CD4-positive, alpha-beta T cell (primary cell): Measurements from ENCODE around the gene TERC. TPM values are rescaled to one million over a fixed set of nuclear protein-coding genes. Genes with fewer than 3 reads are reported as not detected.

Experiments used
- ATAC-seq: fragments of 200-7000 bp; cut with Tn5 transposase; one replicate; pipeline ENCODE4 v1.10.0; 2022; ENCODE audit warnings: mild to moderate bottlenecking; ENCODE audit not compliant: poor library complexity
- CTCF ChIA-PET: fragments of 350-600 bp; sonication (Branson Sonifier 250); formaldehyde crosslinking; loops from one replicate; lab custom pipeline; 2021; ENCODE audit warnings: antibody characterized with exemption, inconsistent platforms; lab: Charles Lee
- POLR2A ChIA-PET: fragments of 350-600 bp; sonication (Branson Sonifier 250); formaldehyde crosslinking; loops from one replicate; lab custom pipeline; 2021; ENCODE audit warnings: antibody characterized with exemption, inconsistent platforms; lab: Charles Lee
- DNase-seq, 14 experiments: peaks; one replicate each; pipeline ENCODE4 v3.0.0-alpha.2; 2013 to 2020; ENCODE audit warnings: mixed read lengths in 2 of 14
- H3K27ac ChIP-seq, 2 donors: one replicate each; pipeline versions ENCODE4 v1.5.1 to v1.7.0; 2013; ENCODE audit warnings: low read length in 2 of 2, low read depth in 1 of 2, mild to moderate bottlenecking in 1 of 2
- H3K27me3 ChIP-seq, 2 experiments: 1 replicate in 1 of 2; 2 replicates in 1 of 2; pipeline versions ENCODE4 v1.6.1 to v1.7.0; 2013; ENCODE audit warnings: low read length in 2 of 2, control low read depth in 1 of 2, mild to moderate bottlenecking in 1 of 2, moderate library complexity in 1 of 2; ENCODE audit not compliant: insufficient read depth in 2 of 2, control insufficient read depth in 1 of 2
- H3K36me3 ChIP-seq: one replicate; pipeline ENCODE4 v1.6.1; 2013; ENCODE audit warnings: low read length, control low read depth; ENCODE audit not compliant: insufficient read depth
- H3K4me1 ChIP-seq: one replicate; pipeline ENCODE4 v1.6.1; 2013; ENCODE audit warnings: low read length, control low read depth; ENCODE audit not compliant: insufficient read depth
- H3K4me3 ChIP-seq: one replicate; pipeline ENCODE4 v1.5.1; 2013; ENCODE audit warnings: mild to moderate bottlenecking, low read length, moderate library complexity
- H3K9me3 ChIP-seq, 2 experiments: 1 replicate in 1 of 2; 2 replicates in 1 of 2; pipeline versions ENCODE4 v1.6.1 to v1.7.0; 2013; ENCODE audit warnings: low read length in 2 of 2, mild to moderate bottlenecking in 2 of 2, control low read depth in 1 of 2, moderate library complexity in 1 of 2; ENCODE audit not compliant: control insufficient read depth in 1 of 2, insufficient read depth in 1 of 2
- H3K27ac Mint-ChIP-seq: one replicate; pipeline ENCODE4 v1.8.0; 2020; ENCODE audit warnings: mixed read lengths
- H3K27me3 Mint-ChIP-seq: one replicate; pipeline ENCODE4 v1.8.0; 2021; ENCODE audit warnings: mixed read lengths
- H3K36me3 Mint-ChIP-seq: one replicate; pipeline ENCODE4 v1.8.0; 2021; ENCODE audit warnings: low read depth, mixed read lengths
- H3K4me1 Mint-ChIP-seq: one replicate; pipeline ENCODE4 v1.8.0; 2021; ENCODE audit warnings: low read depth, mixed read lengths
- H3K4me3 Mint-ChIP-seq: one replicate; pipeline ENCODE4 v1.8.0; 2020; ENCODE audit warnings: mild to moderate bottlenecking, mixed read lengths
- H3K9me3 Mint-ChIP-seq: one replicate; pipeline ENCODE4 v1.8.0; 2020; ENCODE audit warnings: mixed read lengths
- CTCF ChIP-seq: fragments of 200-600 bp; IDR thresholded peaks from one replicate; pipeline ENCODE4 v1.8.0; 2022; ENCODE audit warnings: antibody characterized with exemption, mild to moderate bottlenecking
- intact Hi-C, 2 experiments: fragments of 100-400 bp; cut with DNase I in 1 of 2; cut with micrococcal nuclease in 1 of 2; formaldehyde crosslinking; loops; one replicate each; pipeline versions ENCODE4 v1.15.1 to v1.9.0; 2023 to 2025; cut with DNase I, micrococcal nuclease
- total RNA-seq, 174 experiments: library from RNA in 2 of 174; stranded (reverse) in 2 of 174; gene quantifications; one replicate each; pipeline ENCODE4 v1.2.3 and lab custom pipeline; 2021 to 2026

TERC gene
- total RNA-seq, 2 experiments from 2014 or later: 9.0 to 10.4 TPM

- Mint-ChIP-seq H3K27ac (no peak overlapping the region), H3K4me1 (peaks cover 4% of the 10 kb centered on the region)
- no peak for TF ChIP-seq CTCF
Measured at GRCh38 chr3:169748670-169749069, 16.2 kb downstream of the TERC start.

GRCh38 chr3:169746924-169747323 is 17.9 kb downstream of the TERC start:
- no peak overlapping the region for H3K27ac Mint-ChIP-seq

More at GRCh38 chr3:169748670-169749069, 16.2 kb downstream of the TERC start:
- H3K4me1 ChIP-seq: no peaks in the 10 kb centered on the region
- ATAC-seq: peak; percentile 62
- ChIA-PET CTCF (no interaction called here), POLR2A (no interaction called here)
- intact Hi-C loops: loop anchor here in 1 of 2 experiments (10.0 kb wide), 2 partner anchors 884 to 1704 kb away; no protein-coding TSS in a partner anchor
- no peaks in the 10 kb centered on the region for H3K9me3 ChIP-seq
- no peak overlapping the region for H3K4me3 ChIP-seq
- no peak for DNase-seq
- no peak overlapping the region for H3K27ac ChIP-seq
- no peaks in the 10 kb centered on the region for H3K9me3 Mint-ChIP-seq
- H3K36me3 Mint-ChIP-seq: no peaks in the 10 kb centered on the region
- peaks cover 33% of the 10 kb centered on the region for H3K27me3 Mint-ChIP-seq
- no peaks in the 10 kb centered on the region for H3K36me3 ChIP-seq
- H3K4me3 Mint-ChIP-seq: no peak overlapping the region
- H3K27me3 ChIP-seq: peaks cover 6 to 9% of the 10 kb centered on the region in 2 experiments

GRCh38 chr3:169744366-169745054 is 20.4 kb downstream of the TERC start:
- Histone ChIP-seq H3K36me3 (no peaks in the 10 kb centered on the region), H3K4me3 (no peak overlapping the region), H3K4me1 (no peaks in the 10 kb centered on the region), H3K9me3 (no peaks in the 10 kb centered on the region), H3K27ac (no peak overlapping the region), H3K27me3 (peaks cover 5 to 6% of the 10 kb centered on the region in 2 experiments)
- Mint-ChIP-seq H3K27me3 (peaks cover 33% of the 10 kb centered on the region), H3K4me3 (no peak overlapping the region), H3K9me3 (no peaks in the 10 kb centered on the region), H3K4me1 (peaks cover 4% of the 10 kb centered on the region), H3K36me3 (no peaks in the 10 kb centered on the region), H3K27ac (no peak overlapping the region)
- TF ChIP-seq CTCF: peak; percentile 39
- ChIA-PET CTCF (no interaction called here), POLR2A (no interaction called here)
- intact Hi-C loops: loop anchor here (5.0 to 10.0 kb wide), 4 partner anchors 182 to 1700 kb away; no protein-coding TSS in a partner anchor
- ATAC-seq (no peak), DNase-seq (no peak)

More at GRCh38 chr3:169746924-169747323, 17.9 kb downstream of the TERC start:
- CTCF ChIA-PET: no interaction called here
- Mint-ChIP-seq H3K27me3 (peaks cover 33% of the 10 kb centered on the region), H3K4me1 (peaks cover 4% of the 10 kb centered on the region), H3K36me3 (no peaks in the 10 kb centered on the region), H3K9me3 (no peaks in the 10 kb centered on the region), H3K4me3 (no peak overlapping the region)
- Histone ChIP-seq H3K4me1 (no peaks in the 10 kb centered on the region), H3K27ac (no peak overlapping the region), H3K4me3 (no peak overlapping the region), H3K36me3 (no peaks in the 10 kb centered on the region), H3K27me3 (peaks cover 6 to 9% of the 10 kb centered on the region in 2 experiments), H3K9me3 (no peaks in the 10 kb centered on the region)
- intact Hi-C loops: loop anchor here in 1 of 2 experiments (10.0 kb wide), 2 partner anchors 882 to 1702 kb away; no protein-coding TSS in a partner anchor
- ATAC-seq (no peak), DNase-seq (no peak)
- POLR2A ChIA-PET: no interaction called here
- no peak for TF ChIP-seq CTCF
